NCI-H1105 treated with DMSO at 0.1 percent for 48 hours (cell line): ENCODE results near the gene ZMYND11.

Experiments used
- DNase-seq: peaks from one replicate; lab custom pipeline; 2025; lab: John Stamatoyannopoulos, UW

The ZMYND11 gene

GRCh38 chr10:135132-135600 lies at the start of gene ZMYND11:
Gene ZMYND11 (plus strand): TSS chr10:135455. CDS start chr10:180013, 44,558 bp downstream.
- peak; percentile 20 for DNase-seq

- DNase-seq: no peak
These were observed 49.2 kb upstream of the ZMYND11 start for GRCh38 chr10:86031-86430.

- no peak for DNase-seq
These were observed 47.8 kb upstream of the ZMYND11 start for GRCh38 chr10:87177-88080.

GRCh38 chr10:88253-88652 lies 47.0 kb upstream of the ZMYND11 start:
- no peak for DNase-seq

DNA sequence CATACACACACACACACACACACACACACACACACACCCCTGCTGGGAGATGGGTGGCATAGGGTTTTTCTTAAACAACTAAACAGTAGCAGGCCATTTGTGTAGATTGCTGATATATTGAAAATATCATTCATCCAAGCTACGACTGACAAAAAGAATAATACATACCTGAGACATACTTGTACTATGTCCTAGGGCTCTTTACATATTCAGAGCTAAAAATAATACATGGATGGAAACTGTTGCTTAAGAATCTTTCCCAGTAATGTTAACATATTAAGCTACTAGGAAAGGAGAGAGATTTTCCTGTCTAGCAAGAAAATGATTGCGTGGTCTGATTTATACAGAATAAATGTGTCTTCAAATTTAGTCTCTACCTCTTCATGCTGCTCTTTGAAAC lies 46.0 kb upstream of the ZMYND11 start:
- DNase-seq: no peak

GRCh38 chr10:90161-90560 lies 45.1 kb upstream of the ZMYND11 start:
- no peak for DNase-seq

- no peak for DNase-seq
These were observed 43.9 kb upstream of the ZMYND11 start for GRCh38 chr10:91313-91712.

GRCh38 chr10:92153-92552 lies 43.1 kb upstream of the ZMYND11 start:
- no peak for DNase-seq

- no peak for DNase-seq
These were observed 42.4 kb upstream of the ZMYND11 start for GRCh38 chr10:92846-93245.

DNA sequence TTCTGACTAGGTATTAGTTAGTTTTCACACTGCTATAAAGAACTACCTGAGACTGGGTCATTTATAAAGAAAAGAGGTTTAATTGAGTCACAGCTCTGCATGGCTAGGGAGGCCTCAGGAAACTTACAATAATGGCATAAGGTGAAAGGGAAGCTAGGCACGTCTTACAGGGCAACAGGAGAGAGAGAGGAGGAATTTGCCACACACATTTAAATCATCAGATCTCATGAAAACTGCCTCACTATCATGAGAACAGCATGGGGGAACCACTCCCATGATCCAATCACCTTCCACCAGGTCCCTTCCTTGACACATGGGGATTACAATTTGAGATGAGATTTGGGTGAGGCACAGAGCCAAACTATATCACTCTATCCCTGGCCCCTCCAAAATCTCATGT lies 40.6 kb upstream of the ZMYND11 start:
- no peak for DNase-seq

DNA sequence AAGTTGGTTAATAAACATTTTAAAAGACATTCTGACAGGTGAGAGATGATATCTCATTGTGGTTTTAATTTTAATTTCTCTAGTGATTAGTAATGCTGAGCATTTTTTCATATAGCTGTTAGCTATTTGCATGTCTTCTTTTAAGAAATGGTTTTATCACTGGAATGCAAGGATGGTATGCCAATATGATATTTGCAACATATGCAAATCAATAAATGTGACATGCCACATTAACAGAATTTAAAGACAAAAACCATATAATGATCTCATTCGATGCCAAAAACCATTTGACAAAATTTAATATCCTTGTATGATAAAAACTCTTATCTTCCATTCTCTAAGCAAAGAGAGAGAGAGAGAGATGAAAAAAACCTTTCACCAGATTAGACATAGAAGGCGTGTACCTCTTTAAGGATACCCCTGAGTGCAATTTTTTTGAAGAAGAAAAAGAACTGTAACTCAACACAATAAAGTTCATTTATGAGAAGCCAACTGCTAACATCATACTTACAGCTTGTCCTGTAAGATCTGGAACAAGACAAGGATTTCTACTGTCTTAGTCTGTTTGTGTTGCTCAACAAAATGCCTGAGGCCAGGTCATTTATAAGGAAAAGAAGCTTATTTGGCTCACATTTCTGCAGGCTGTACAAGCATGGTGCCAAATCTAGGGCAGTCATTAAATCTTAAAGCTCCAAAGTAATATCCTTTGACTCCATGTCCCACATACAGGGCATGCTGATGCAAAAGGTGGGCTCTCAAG lies 39.7 kb upstream of the ZMYND11 start:
- DNase-seq: no peak

DNA sequence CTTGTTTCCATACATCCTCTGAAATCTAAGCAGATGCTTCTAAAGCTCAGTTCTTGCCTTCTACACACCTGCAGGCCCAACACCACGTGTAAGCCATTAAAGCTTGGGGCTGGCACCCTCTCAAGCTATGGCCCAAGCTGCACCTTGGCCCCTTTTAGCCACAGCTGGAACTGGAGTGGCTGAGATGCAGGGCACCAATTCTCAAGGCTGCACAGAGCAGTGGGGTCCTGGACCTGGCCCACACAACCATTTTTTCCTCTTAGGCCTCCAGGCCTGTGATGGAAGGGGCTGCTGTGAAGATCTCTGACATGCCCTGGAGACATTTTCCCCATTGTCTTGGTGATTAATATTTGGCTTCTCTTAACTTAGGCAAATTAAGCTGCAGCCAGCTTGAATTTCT lies 38.8 kb upstream of the ZMYND11 start:
- DNase-seq: no peak

- no peak for DNase-seq
These were observed 30.8 kb upstream of the ZMYND11 start for GRCh38 chr10:104416-104815.

GRCh38 chr10:104862-105565 lies 30.2 kb upstream of the ZMYND11 start:
- no peak for DNase-seq

GRCh38 chr10:105806-106205 lies 29.4 kb upstream of the ZMYND11 start:
- no peak for DNase-seq

- DNase-seq: no peak
These were observed 28.5 kb upstream of the ZMYND11 start for GRCh38 chr10:106740-107139.

DNA sequence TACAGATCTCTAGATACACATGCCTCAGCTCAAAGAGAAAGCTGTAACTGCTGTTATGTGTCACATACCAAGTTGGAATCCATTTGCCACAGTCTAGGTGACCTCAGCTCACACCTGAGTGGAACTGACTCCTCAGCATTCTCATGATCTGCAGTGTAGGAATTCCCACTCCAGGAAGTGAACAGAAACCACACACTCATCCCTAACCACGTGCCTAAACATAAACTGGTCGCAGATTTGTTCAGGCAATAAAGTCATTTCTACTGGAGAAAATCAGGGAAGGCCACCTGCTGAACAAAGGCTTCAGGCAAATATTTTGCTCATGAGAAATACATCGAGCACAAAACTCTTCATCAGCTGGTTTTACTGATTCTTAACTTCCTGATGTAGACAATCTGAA lies 23.0 kb upstream of the ZMYND11 start:
- DNase-seq: no peak

- no peak for DNase-seq
These were observed 10.4 kb upstream of the ZMYND11 start for GRCh38 chr10:124874-125273.

DNA sequence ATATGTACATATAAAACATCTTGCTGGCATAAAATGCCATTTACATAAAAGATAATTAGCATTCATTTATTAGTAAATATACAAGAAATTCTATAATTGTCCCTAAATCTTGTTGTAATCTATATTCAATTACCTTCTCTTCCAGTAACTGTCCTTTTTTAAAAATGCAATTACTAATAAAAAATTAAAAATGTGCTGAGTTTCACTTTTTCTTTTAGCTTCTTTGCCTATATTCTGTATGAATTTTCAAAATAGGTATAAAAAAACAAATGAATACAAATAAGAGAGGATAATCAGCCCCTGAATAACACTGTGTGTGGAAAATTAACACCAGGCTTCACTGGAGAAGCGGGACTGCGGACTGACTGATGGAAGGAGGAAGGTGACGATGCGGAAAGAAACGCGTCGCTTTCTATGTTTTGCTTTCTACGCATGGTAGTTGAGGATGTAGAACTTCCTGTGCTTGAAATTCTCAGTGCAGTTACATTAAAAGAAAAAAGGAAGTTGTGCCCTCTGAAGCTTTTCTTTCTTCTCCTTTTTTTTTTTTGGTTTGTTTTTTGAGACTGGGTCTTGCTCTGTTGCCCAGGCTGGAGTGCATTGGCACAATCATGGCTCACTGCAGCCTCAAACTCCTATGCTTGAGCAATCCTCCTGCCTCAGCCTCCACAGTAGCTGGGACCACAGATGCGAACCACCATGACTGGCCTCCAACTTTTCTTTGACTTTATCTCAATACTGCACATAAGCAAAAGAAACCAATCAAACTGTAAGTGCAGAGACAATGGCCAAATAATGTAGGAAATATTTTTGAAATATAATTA lies 7.4 kb upstream of the ZMYND11 start:
- no peak for DNase-seq

DNA sequence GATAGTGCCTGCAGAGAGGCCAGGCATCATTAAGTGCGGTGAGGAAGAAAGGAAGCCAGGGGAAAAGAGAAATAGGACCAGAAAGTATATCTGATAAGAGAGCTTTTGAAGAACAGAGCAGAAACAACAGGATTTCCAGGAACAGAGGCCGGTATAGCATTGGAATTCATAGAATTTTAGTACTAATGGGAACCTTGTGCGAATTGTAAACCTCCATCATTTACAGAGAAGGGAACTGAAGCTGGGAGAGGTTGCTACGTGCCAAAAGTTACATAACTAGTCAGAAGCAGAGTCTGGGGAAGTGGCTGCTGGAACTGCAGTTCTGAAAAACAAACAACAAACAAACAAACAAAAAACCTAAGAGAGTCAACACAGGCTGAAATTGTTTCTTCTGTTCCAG lies 5.4 kb upstream of the ZMYND11 start:
- DNase-seq: no peak
